HepG2 (cell line): Measurements from ENCODE around the gene GTF2F2. TPM values are rescaled to one million over a fixed set of nuclear protein-coding genes. Genes with fewer than 3 reads are reported as not detected.

Experiments used
- ATAC-seq: fragments of 200-7000 bp; cut with Tn5 transposase; 3 replicates; pipeline ENCODE4 v1.9.1; 2020; ENCODE audit warnings: mild to moderate bottlenecking, moderate library complexity
- BruUV-seq: library from RNA; stranded (reverse); fragments of 400-500 nt; replicated peaks from 2 replicates; lab custom pipeline; 2021; lab: Mats Ljungman, UMichigan
- CTCF ChIA-PET: fragments of 300-600 bp; formaldehyde crosslinking; extraction: SDS; loops from one replicate; lab custom pipeline; 2021; ENCODE audit warnings: low total read pairs, inconsistent platforms, low intra/inter-chr PET ratio; lab: Yijun Ruan, JAX
- POLR2A ChIA-PET: fragments of 350-600 bp; sonication (Branson Sonifier 250); formaldehyde crosslinking; loops from one replicate; lab custom pipeline; 2020; ENCODE audit warnings: antibody characterized with exemption, inconsistent platforms; lab: Yijun Ruan, JAX
- DNase-seq: peaks from one replicate; pipeline ENCODE4 v3.0.0-alpha.2; 2015; ENCODE audit warnings: low spot score
- FAIRE-seq: peaks from 3 replicates; lab custom pipeline; 2011; peaks lifted over from hg19 to GRCh38; lab: Jason Lieb, UNC
- H2AFZ ChIP-seq: one replicate; pipeline ENCODE4 v1.6.1; 2011; ENCODE audit warnings: low read length, inconsistent platforms
- H3K27ac ChIP-seq: fragments of 300-600 bp; 3 replicates; pipeline ENCODE4 v1.8.0; 2011; ENCODE audit warnings: mixed run types, mild to moderate bottlenecking, mixed read lengths, low read length, inconsistent platforms; ENCODE audit not compliant: insufficient read depth; ENCODE audit errors: extremely low read length
- H3K27me3 ChIP-seq, 2 experiments: fragments of 200-600 bp in 1 of 2; 2 replicates in 1 of 2; 3 replicates in 1 of 2; pipeline versions ENCODE4 v1.6.0 to v1.8.0; 2011; ENCODE audit warnings: low read length in 2 of 2, mild to moderate bottlenecking in 2 of 2, moderate library complexity in 2 of 2, inconsistent platforms in 1 of 2; ENCODE audit not compliant: insufficient read depth in 2 of 2, control insufficient read depth in 1 of 2
- H3K36me3 ChIP-seq, 2 experiments: fragments of 200-600 bp in 1 of 2; replicated peaks in 1 of 2; 2 replicates in 1 of 2; 3 replicates in 1 of 2; pipeline versions ENCODE4 v1.5.1 to v1.8.0; 2011; ENCODE audit warnings: low read length in 2 of 2, inconsistent platforms in 1 of 2; ENCODE audit not compliant: insufficient read depth in 2 of 2, control insufficient read depth in 1 of 2
- H3K4me1 ChIP-seq: 2 replicates; pipeline ENCODE4 v1.5.1; 2012; ENCODE audit warnings: low read length, inconsistent platforms; ENCODE audit not compliant: insufficient read depth
- H3K4me2 ChIP-seq: 2 replicates; pipeline ENCODE4 v1.6.0; 2011; ENCODE audit warnings: low read depth, low read length, inconsistent platforms
- H3K4me3 ChIP-seq, 3 experiments: fragments of 200-600 bp in 1 of 3; sonication (generic), shearing (Covaris generic) in 1 of 3; replicated peaks in 1 of 3; 2 replicates each; pipeline ENCODE4 v1.5.1; 2011 to 2016; ENCODE audit warnings: low read length in 3 of 3, inconsistent platforms in 2 of 3, low read depth in 2 of 3, mild to moderate bottlenecking in 2 of 3, control low read depth in 1 of 3, mixed read lengths in 1 of 3; ENCODE audit not compliant: insufficient read depth in 1 of 3
- H3K79me2 ChIP-seq: one replicate; pipeline ENCODE4 v1.6.1; 2011; ENCODE audit warnings: low read length, inconsistent platforms; ENCODE audit not compliant: insufficient read depth
- H3K9ac ChIP-seq: 2 replicates; pipeline ENCODE4 v1.6.0; 2011; ENCODE audit warnings: mild to moderate bottlenecking, low read depth, low read length, inconsistent platforms; ENCODE audit not compliant: insufficient read depth
- H3K9me3 ChIP-seq: 2 replicates; pipeline ENCODE4 v1.5.1; 2012; ENCODE audit warnings: mild to moderate bottlenecking, low read length
- H4K20me1 ChIP-seq: 2 replicates; pipeline ENCODE4 v1.6.0; 2011; ENCODE audit warnings: inconsistent platforms, mild to moderate bottlenecking, low read length, moderate library complexity; ENCODE audit not compliant: insufficient read depth
- ATAD3A ChIP-seq: sonication (generic); formaldehyde crosslinking; IDR thresholded peaks from 2 replicates; pipeline ENCODE4 v1.4.0; 2020; ENCODE audit warnings: missing genetic modification reagents
- CEBPB ChIP-seq: IDR thresholded peaks from 2 replicates; pipeline ENCODE4 v1.6.1; 2011; ENCODE audit warnings: low read depth, low read length, improper control_type of control experiment, borderline replicate concordance
- HDAC1 ChIP-seq: sonication (generic); formaldehyde crosslinking; IDR thresholded peaks from 2 replicates; pipeline ENCODE4 v1.5.1; 2020; ENCODE audit warnings: mild to moderate bottlenecking, missing genetic modification reagents
- MED13 ChIP-seq: sonication (generic); formaldehyde crosslinking; IDR thresholded peaks from 2 replicates; pipeline ENCODE4 v1.5.0; 2020; ENCODE audit warnings: missing genetic modification reagents
- NFYC ChIP-seq: IDR thresholded peaks from 2 replicates; pipeline ENCODE4 v1.6.1; 2016; ENCODE audit warnings: missing genetic modification reagents, missing compliant biosample characterization
- SIX4 ChIP-seq: sonication (generic); formaldehyde crosslinking; IDR thresholded peaks from 2 replicates; pipeline ENCODE4 v1.4.0; 2020; ENCODE audit warnings: missing genetic modification reagents
- XRCC5 ChIP-seq: fragments of 200-400 bp; formaldehyde crosslinking; optimal IDR thresholded peaks from 2 replicates; pipeline ENCODE3; 2017; ENCODE audit warnings: mild to moderate bottlenecking, low read length
- ZBTB38 ChIP-seq: sonication (generic); formaldehyde crosslinking; IDR thresholded peaks from 2 replicates; pipeline ENCODE4 v1.5.1; 2020; ENCODE audit warnings: mild to moderate bottlenecking, missing genetic modification reagents
- ZNF768 ChIP-seq: sonication (generic); formaldehyde crosslinking; IDR thresholded peaks from 2 replicates; pipeline ENCODE4 v1.4.0; 2020; ENCODE audit warnings: missing genetic modification reagents
- ZSCAN29 ChIP-seq: sonication (generic); formaldehyde crosslinking; conservative IDR thresholded peaks from 2 replicates; pipeline ENCODE4 v1.4.0; 2020; ENCODE audit warnings: mild to moderate bottlenecking, missing genetic modification reagents
- WGBS: methylation state at CpG from one replicate; pipeline ENCODE4 v1.1.6; 2017; ENCODE audit warnings: low lambda C conversion rate; 5-methylcytosine and 5-hydroxymethylcytosine counted together
- in situ Hi-C: cut with HindIII; loops from 2 replicates; pipeline ENCODE4 v1.10.0; 2017; ENCODE audit warnings: low pct_unique_long_range_greater_than_20kb; ENCODE audit not compliant: extremely low pct_ligation_motif_present
- intact Hi-C: fragments of 100-400 bp; cut with micrococcal nuclease; formaldehyde crosslinking; loops from one replicate; pipeline ENCODE4 v1.10.0; 2022; ENCODE audit not compliant: unreplicated experiment
- polyA plus RNA-seq, 8 experiments: library from polyadenylated mRNA; depleted of rRNA in 3 of 8; stranded (reverse) in 7 of 8; unstranded in 1 of 8; fragments of >200 nt; fragmentation: Illumina TruSeq in 4 of 8; extraction: Trizol in 4 of 8; gene quantifications; 2 replicates each; pipeline versions ENCODE4 v1.2.1 to v1.2.3, GENCODE V29; 2011 to 2016; ENCODE audit warnings: low read depth in 4 of 8, missing spikeins in 1 of 8, mixed read lengths in 1 of 8; ENCODE audit not compliant: insufficient read depth in 1 of 8
- total RNA-seq, 5 experiments: library from RNA; depleted of rRNA; stranded (reverse); fragments of >200 nt; fragmentation: Illumina TruSeq; extraction: Trizol; gene quantifications; 2 replicates each; pipeline ENCODE4 v1.2.3, GENCODE V29; 2016; ENCODE audit warnings: low read depth in 1 of 5
- TF ChIP-seq, protein P1 (sequence below): fragments of 450-650 bp; IDR thresholded peaks from 2 replicates; pipeline ENCODE4 v1.6.1; 2017; ENCODE audit warnings: mild to moderate bottlenecking
- TF ChIP-seq, protein P2 (sequence below): sonication (generic); formaldehyde crosslinking; IDR thresholded peaks from 2 replicates; pipeline ENCODE4 v1.5.0; 2020; ENCODE audit warnings: mild to moderate bottlenecking, missing genetic modification reagents, moderate library complexity
- TF ChIP-seq, protein P3 (sequence below): sonication (generic); formaldehyde crosslinking; IDR thresholded peaks from 2 replicates; pipeline ENCODE4 v1.4.0; 2020; ENCODE audit warnings: missing genetic modification reagents; ENCODE audit errors: not compliant biosample characterization

GTF2F2 gene
- total and polyA plus RNA-seq, 2 of the 13 experiments (the other 11 are each of a cell fraction or from before 2014, with no cell fraction given) = 10.6 to 32.8 TPM

DNA sequence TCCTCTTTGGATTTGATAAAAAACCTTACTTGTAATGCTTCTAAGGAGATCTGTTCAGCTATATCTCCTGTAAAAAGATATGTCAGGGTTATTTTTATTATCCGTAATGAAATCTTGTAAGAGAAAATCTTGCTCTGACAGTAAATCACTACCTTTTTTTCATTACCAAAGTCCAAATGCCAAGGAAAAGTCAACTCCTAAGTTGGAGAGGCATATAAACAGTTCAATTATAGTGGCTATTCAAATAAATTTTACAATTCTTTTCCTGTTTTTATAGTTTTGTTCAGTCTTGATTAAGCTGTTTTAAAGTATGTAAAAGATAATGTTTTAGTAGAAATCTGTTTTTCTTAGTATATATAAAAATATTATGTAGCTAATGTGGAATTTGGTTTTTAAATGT, 71.6 kb downstream of the GTF2F2 start:
- POLR2A ChIA-PET = no interaction called here
- Histone ChIP-seq H3K27ac (no peak overlapping the region), H3K27me3 (no peaks in the 10 kb centered on the region), H3K9me3 (no peaks in the 10 kb centered on the region), H3K79me2 (peaks cover 2% of the 10 kb centered on the region), H3K9ac (no peak overlapping the region), H3K4me1 (no peaks in the 10 kb centered on the region), H3K36me3 (peaks cover 1 to 4% of the 10 kb centered on the region in 2 experiments; a peak in 3 of 5 replicates), H2AFZ (no peak overlapping the region), H3K4me2 (no peak overlapping the region), H4K20me1 (no peaks in the 10 kb centered on the region), H3K4me3 (no peak overlapping the region)
- CTCF ChIA-PET = no interaction called here
- in situ Hi-C loops = no loop called here
- no peak for TF ChIP-seq CEBPB
- no peak for TF ChIP-seq ZNF768
- no peak for TF ChIP-seq MED13 (CRISPR knock-in tag)
- TF ChIP-seq ATAD3A (CRISPR knock-in tag) = no peak
- no peak for TF ChIP-seq NFYC (CRISPR knock-in tag)
- TF ChIP-seq, protein P1, sequence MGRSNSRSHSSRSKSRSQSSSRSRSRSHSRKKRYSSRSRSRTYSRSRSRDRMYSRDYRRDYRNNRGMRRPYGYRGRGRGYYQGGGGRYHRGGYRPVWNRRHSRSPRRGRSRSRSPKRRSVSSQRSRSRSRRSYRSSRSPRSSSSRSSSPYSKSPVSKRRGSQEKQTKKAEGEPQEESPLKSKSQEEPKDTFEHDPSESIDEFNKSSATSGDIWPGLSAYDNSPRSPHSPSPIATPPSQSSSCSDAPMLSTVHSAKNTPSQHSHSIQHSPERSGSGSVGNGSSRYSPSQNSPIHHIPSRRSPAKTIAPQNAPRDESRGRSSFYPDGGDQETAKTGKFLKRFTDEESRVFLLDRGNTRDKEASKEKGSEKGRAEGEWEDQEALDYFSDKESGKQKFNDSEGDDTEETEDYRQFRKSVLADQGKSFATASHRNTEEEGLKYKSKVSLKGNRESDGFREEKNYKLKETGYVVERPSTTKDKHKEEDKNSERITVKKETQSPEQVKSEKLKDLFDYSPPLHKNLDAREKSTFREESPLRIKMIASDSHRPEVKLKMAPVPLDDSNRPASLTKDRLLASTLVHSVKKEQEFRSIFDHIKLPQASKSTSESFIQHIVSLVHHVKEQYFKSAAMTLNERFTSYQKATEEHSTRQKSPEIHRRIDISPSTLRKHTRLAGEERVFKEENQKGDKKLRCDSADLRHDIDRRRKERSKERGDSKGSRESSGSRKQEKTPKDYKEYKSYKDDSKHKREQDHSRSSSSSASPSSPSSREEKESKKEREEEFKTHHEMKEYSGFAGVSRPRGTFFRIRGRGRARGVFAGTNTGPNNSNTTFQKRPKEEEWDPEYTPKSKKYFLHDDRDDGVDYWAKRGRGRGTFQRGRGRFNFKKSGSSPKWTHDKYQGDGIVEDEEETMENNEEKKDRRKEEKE = no peak
- TF ChIP-seq, protein P2, sequence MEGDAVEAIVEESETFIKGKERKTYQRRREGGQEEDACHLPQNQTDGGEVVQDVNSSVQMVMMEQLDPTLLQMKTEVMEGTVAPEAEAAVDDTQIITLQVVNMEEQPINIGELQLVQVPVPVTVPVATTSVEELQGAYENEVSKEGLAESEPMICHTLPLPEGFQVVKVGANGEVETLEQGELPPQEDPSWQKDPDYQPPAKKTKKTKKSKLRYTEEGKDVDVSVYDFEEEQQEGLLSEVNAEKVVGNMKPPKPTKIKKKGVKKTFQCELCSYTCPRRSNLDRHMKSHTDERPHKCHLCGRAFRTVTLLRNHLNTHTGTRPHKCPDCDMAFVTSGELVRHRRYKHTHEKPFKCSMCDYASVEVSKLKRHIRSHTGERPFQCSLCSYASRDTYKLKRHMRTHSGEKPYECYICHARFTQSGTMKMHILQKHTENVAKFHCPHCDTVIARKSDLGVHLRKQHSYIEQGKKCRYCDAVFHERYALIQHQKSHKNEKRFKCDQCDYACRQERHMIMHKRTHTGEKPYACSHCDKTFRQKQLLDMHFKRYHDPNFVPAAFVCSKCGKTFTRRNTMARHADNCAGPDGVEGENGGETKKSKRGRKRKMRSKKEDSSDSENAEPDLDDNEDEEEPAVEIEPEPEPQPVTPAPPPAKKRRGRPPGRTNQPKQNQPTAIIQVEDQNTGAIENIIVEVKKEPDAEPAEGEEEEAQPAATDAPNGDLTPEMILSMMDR (CRISPR knock-in tag) = no peak
- TF ChIP-seq, protein P3, sequence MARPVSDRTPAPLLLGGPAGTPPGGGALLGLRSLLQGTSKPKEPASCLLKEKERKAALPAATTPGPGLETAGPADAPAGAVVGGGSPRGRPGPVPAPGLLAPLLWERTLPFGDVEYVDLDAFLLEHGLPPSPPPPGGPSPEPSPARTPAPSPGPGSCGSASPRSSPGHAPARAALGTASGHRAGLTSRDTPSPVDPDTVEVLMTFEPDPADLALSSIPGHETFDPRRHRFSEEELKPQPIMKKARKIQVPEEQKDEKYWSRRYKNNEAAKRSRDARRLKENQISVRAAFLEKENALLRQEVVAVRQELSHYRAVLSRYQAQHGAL (CRISPR knock-in tag) = no peak
- TF ChIP-seq ZBTB38 = no peak
- TF ChIP-seq SIX4 (CRISPR knock-in tag) = no peak
- TF ChIP-seq XRCC5 = no peak
- TF ChIP-seq HDAC1 = no peak
- TF ChIP-seq ZSCAN29 (CRISPR knock-in tag) = no peak
- DNase-seq (no peak), ATAC-seq (no peak), FAIRE-seq (no peak)
- BruUV-seq = no TSS peak
- intact Hi-C loops = no loop called here
- WGBS = 98% methylated on average over 1 of the region's 1 CpG
